Type B pancreatic cell (in vitro differentiated cells): Measurements from ENCODE around the gene C1S. TPM values are rescaled to one million over a fixed set of nuclear protein-coding genes. Genes with fewer than 3 reads are reported as not detected.

Source experiments
- DNase-seq: peaks from one replicate; pipeline ENCODE4 v3.0.0; 2021; ENCODE audit warnings: mixed read lengths; ENCODE audit not compliant: unreplicated experiment; ENCODE audit errors: extremely low spot score
- H3K27ac Mint-ChIP-seq: 2 replicates; pipeline ENCODE4 v1.8.0; 2021; ENCODE audit warnings: mild to moderate bottlenecking, mixed read lengths
- H3K27me3 Mint-ChIP-seq: 2 replicates; pipeline ENCODE4 v1.8.0; 2021; ENCODE audit warnings: mixed read lengths
- H3K36me3 Mint-ChIP-seq: 2 replicates; pipeline ENCODE4 v1.8.0; 2021; ENCODE audit warnings: mixed read lengths
- H3K4me1 Mint-ChIP-seq: one replicate; pipeline ENCODE4 v1.8.0; 2021; ENCODE audit warnings: mixed read lengths; ENCODE audit not compliant: unreplicated experiment
- H3K4me3 Mint-ChIP-seq: 2 replicates; pipeline ENCODE4 v1.8.0; 2021; ENCODE audit warnings: mild to moderate bottlenecking, mixed read lengths
- H3K9me3 Mint-ChIP-seq: 2 replicates; pipeline ENCODE4 v1.8.0; 2021; ENCODE audit warnings: mixed read lengths
- total RNA-seq: library from RNA; stranded (reverse); gene quantifications from 2 replicates; pipeline ENCODE4 v1.2.1, GENCODE V29; 2021; ENCODE audit warnings: low replicate concordance
- TF ChIP-seq, protein P1 (sequence below): fragments of 200-600 bp; sonication (generic); conservative IDR thresholded peaks from 2 replicates; pipeline ENCODE4 v1.5.0; 2021; ENCODE audit warnings: antibody characterized with exemption, mild to moderate bottlenecking

C1S gene
- total RNA-seq, 1 donor from 2014 or later = 3.1 TPM

GRCh38 chr12:7117670-7118069 lies 57.2 kb downstream of the C1S start:
- Mint-ChIP-seq H3K27me3 (no peaks in the 10 kb centered on the region), H3K27ac (no peak overlapping the region), H3K4me3 (no peak overlapping the region), H3K36me3 (peaks cover 16% of the 10 kb centered on the region), H3K9me3 (no peaks in the 10 kb centered on the region), H3K4me1 (no peaks in the 10 kb centered on the region)
- no peak for DNase-seq
- TF ChIP-seq, protein P1, sequence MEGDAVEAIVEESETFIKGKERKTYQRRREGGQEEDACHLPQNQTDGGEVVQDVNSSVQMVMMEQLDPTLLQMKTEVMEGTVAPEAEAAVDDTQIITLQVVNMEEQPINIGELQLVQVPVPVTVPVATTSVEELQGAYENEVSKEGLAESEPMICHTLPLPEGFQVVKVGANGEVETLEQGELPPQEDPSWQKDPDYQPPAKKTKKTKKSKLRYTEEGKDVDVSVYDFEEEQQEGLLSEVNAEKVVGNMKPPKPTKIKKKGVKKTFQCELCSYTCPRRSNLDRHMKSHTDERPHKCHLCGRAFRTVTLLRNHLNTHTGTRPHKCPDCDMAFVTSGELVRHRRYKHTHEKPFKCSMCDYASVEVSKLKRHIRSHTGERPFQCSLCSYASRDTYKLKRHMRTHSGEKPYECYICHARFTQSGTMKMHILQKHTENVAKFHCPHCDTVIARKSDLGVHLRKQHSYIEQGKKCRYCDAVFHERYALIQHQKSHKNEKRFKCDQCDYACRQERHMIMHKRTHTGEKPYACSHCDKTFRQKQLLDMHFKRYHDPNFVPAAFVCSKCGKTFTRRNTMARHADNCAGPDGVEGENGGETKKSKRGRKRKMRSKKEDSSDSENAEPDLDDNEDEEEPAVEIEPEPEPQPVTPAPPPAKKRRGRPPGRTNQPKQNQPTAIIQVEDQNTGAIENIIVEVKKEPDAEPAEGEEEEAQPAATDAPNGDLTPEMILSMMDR = no peak

- TF ChIP-seq, protein P1 = no peak
- Mint-ChIP-seq H3K36me3 (peaks cover 19% of the 10 kb centered on the region), H3K4me1 (peaks cover 7% of the 10 kb centered on the region), H3K9me3 (no peaks in the 10 kb centered on the region), H3K27me3 (no peaks in the 10 kb centered on the region), H3K27ac (no peak overlapping the region), H3K4me3 (no peak overlapping the region)
- no peak for DNase-seq
These were observed 58.4 kb downstream of the C1S start for GRCh38 chr12:7118881-7119280.

GRCh38 chr12:7120166-7120565 lies 59.6 kb downstream of the C1S start:
- Mint-ChIP-seq H3K27me3 (no peaks in the 10 kb centered on the region), H3K9me3 (no peaks in the 10 kb centered on the region), H3K4me3 (no peak overlapping the region), H3K4me1 (peaks cover 17% of the 10 kb centered on the region), H3K36me3 (peaks cover 15% of the 10 kb centered on the region), H3K27ac (no peak overlapping the region)
- no peak for DNase-seq
- TF ChIP-seq, protein P1 = no peak

Other genes with a start within 250 kb of the C1S start
- 5.4 and 17.8 TPM in 2 replicates for gene GPR162, start 238.9 kb upstream of the C1S start, total RNA-seq
- 40.7 and 66.0 TPM in 2 replicates for gene P3H3, start 232.3 kb upstream of the C1S start, total RNA-seq
- gene GNB3, start 219.8 kb upstream of the C1S start, total RNA-seq = 6.3 and 25.2 TPM in 2 replicates
- gene CDCA3, start 209.4 kb upstream of the C1S start, total RNA-seq = 31.7 and 33.5 TPM in 2 replicates
- gene USP5, start 208.6 kb upstream of the C1S start, total RNA-seq = 121 and 198 TPM in 2 replicates
- gene TPI1, start 193.2 kb upstream of the C1S start, total RNA-seq = 565 and 954 TPM in 2 replicates
- 6.5 and 13.9 TPM in 2 replicates for gene SPSB2, start 187.4 kb upstream of the C1S start, total RNA-seq
- gene LRRC23, start 155.9 kb upstream of the C1S start, total RNA-seq = 10.1 and 20.0 TPM in 2 replicates
- gene ENO2, start 146.1 kb upstream of the C1S start, total RNA-seq = 32.2 and 33.1 TPM in 2 replicates
- gene ATN1, start 132.8 kb upstream of the C1S start, total RNA-seq = 131 and 139 TPM in 2 replicates
- gene RNU7-1, start 116.9 kb upstream of the C1S start, total RNA-seq = not detected in 2 replicates
- gene C12orf57, start 116.7 kb upstream of the C1S start, total RNA-seq = 220 and 275 TPM in 2 replicates
- 15.6 and 61.0 TPM in 2 replicates for gene PTPN6, start 109.4 kb upstream of the C1S start, total RNA-seq
- gene PHB2, start 90.1 kb upstream of the C1S start, total RNA-seq = 252 and 377 TPM in 2 replicates
- gene EMG1, start 89.8 kb upstream of the C1S start, total RNA-seq = 46.5 and 108 TPM in 2 replicates
- gene LPCAT3, start 42.2 kb upstream of the C1S start, total RNA-seq = 34.4 and 79.0 TPM in 2 replicates
- 5.4 and 6.5 TPM in 2 replicates for gene C1R, start 31.7 kb downstream of the C1S start, total RNA-seq
- gene C1RL, start 48.5 kb downstream of the C1S start, total RNA-seq = 32.4 and 58.0 TPM in 2 replicates
- 1.0 and 1.2 TPM in 2 replicates for gene RBP5, start 68.2 kb downstream of the C1S start, total RNA-seq
- 51.6 and 80.7 TPM in 2 replicates for gene CLSTN3, start 69.7 kb downstream of the C1S start, total RNA-seq
- gene PEX5, start 129.0 kb downstream of the C1S start, total RNA-seq = 50.2 and 71.8 TPM in 2 replicates
- not detected in 2 replicates for gene ACSM4, start 243.4 kb downstream of the C1S start, total RNA-seq